HepG2 (cell line): ENCODE data around the gene ATN1. TPM values are rescaled to one million over a fixed set of nuclear protein-coding genes. Genes with fewer than 3 reads are reported as not detected.

Experiments used
- ATAC-seq: fragments of 200-7000 bp; cut with Tn5 transposase; 3 replicates; pipeline ENCODE4 v1.9.1; 2020; ENCODE audit warnings: mild to moderate bottlenecking, moderate library complexity
- BruUV-seq: library from RNA; stranded (reverse); fragments of 400-500 nt; replicated peaks from 2 replicates; lab custom pipeline; 2021; lab: Mats Ljungman, UMichigan
- CTCF ChIA-PET: fragments of 300-600 bp; formaldehyde crosslinking; extraction: SDS; loops from one replicate; lab custom pipeline; 2021; ENCODE audit warnings: low total read pairs, inconsistent platforms, low intra/inter-chr PET ratio; lab: Yijun Ruan, JAX
- POLR2A ChIA-PET: fragments of 350-600 bp; sonication (Branson Sonifier 250); formaldehyde crosslinking; loops from one replicate; lab custom pipeline; 2020; ENCODE audit warnings: antibody characterized with exemption, inconsistent platforms; lab: Yijun Ruan, JAX
- DNase-seq: peaks from one replicate; pipeline ENCODE4 v3.0.0-alpha.2; 2015; ENCODE audit warnings: low spot score
- FAIRE-seq: peaks from 3 replicates; lab custom pipeline; 2011; peaks lifted over from hg19 to GRCh38; lab: Jason Lieb, UNC
- H2AFZ ChIP-seq: one replicate; pipeline ENCODE4 v1.6.1; 2011; ENCODE audit warnings: low read length, inconsistent platforms
- H3K27ac ChIP-seq: fragments of 300-600 bp; 3 replicates; pipeline ENCODE4 v1.8.0; 2011; ENCODE audit warnings: mixed run types, mild to moderate bottlenecking, mixed read lengths, low read length, inconsistent platforms; ENCODE audit not compliant: insufficient read depth; ENCODE audit errors: extremely low read length
- H3K27me3 ChIP-seq, 2 experiments: fragments of 200-600 bp in 1 of 2; 2 replicates in 1 of 2; 3 replicates in 1 of 2; pipeline versions ENCODE4 v1.6.0 to v1.8.0; 2011; ENCODE audit warnings: low read length in 2 of 2, mild to moderate bottlenecking in 2 of 2, moderate library complexity in 2 of 2, inconsistent platforms in 1 of 2; ENCODE audit not compliant: insufficient read depth in 2 of 2, control insufficient read depth in 1 of 2
- H3K36me3 ChIP-seq, 2 experiments: fragments of 200-600 bp in 1 of 2; replicated peaks in 1 of 2; 2 replicates in 1 of 2; 3 replicates in 1 of 2; pipeline versions ENCODE4 v1.5.1 to v1.8.0; 2011; ENCODE audit warnings: low read length in 2 of 2, inconsistent platforms in 1 of 2; ENCODE audit not compliant: insufficient read depth in 2 of 2, control insufficient read depth in 1 of 2
- H3K4me1 ChIP-seq: 2 replicates; pipeline ENCODE4 v1.5.1; 2012; ENCODE audit warnings: low read length, inconsistent platforms; ENCODE audit not compliant: insufficient read depth
- H3K4me2 ChIP-seq: 2 replicates; pipeline ENCODE4 v1.6.0; 2011; ENCODE audit warnings: low read depth, low read length, inconsistent platforms
- H3K4me3 ChIP-seq, 3 experiments: fragments of 200-600 bp in 1 of 3; sonication (generic), shearing (Covaris generic) in 1 of 3; replicated peaks in 1 of 3; 2 replicates each; pipeline ENCODE4 v1.5.1; 2011 to 2016; ENCODE audit warnings: low read length in 3 of 3, inconsistent platforms in 2 of 3, low read depth in 2 of 3, mild to moderate bottlenecking in 2 of 3, control low read depth in 1 of 3, mixed read lengths in 1 of 3; ENCODE audit not compliant: insufficient read depth in 1 of 3
- H3K79me2 ChIP-seq: one replicate; pipeline ENCODE4 v1.6.1; 2011; ENCODE audit warnings: low read length, inconsistent platforms; ENCODE audit not compliant: insufficient read depth
- H3K9ac ChIP-seq: 2 replicates; pipeline ENCODE4 v1.6.0; 2011; ENCODE audit warnings: mild to moderate bottlenecking, low read depth, low read length, inconsistent platforms; ENCODE audit not compliant: insufficient read depth
- H3K9me3 ChIP-seq: 2 replicates; pipeline ENCODE4 v1.5.1; 2012; ENCODE audit warnings: mild to moderate bottlenecking, low read length
- H4K20me1 ChIP-seq: 2 replicates; pipeline ENCODE4 v1.6.0; 2011; ENCODE audit warnings: inconsistent platforms, mild to moderate bottlenecking, low read length, moderate library complexity; ENCODE audit not compliant: insufficient read depth
- MLLT10 ChIP-seq: sonication (generic); formaldehyde crosslinking; IDR thresholded peaks from 2 replicates; pipeline ENCODE4 v1.4.0; 2020; ENCODE audit warnings: missing genetic modification reagents
- RELA ChIP-seq: sonication (generic); formaldehyde crosslinking; IDR thresholded peaks from 2 replicates; pipeline ENCODE4 v1.4.0; 2020; ENCODE audit warnings: missing genetic modification reagents
- TFAP4 ChIP-seq: sonication (generic); IDR thresholded peaks from 2 replicates; pipeline ENCODE4 v1.6.1; 2016; ENCODE audit warnings: low read depth, borderline replicate concordance
- TP53 ChIP-seq: sonication (generic); formaldehyde crosslinking; conservative IDR thresholded peaks from 2 replicates; pipeline ENCODE4 v1.4.0; 2020; ENCODE audit warnings: missing genetic modification reagents
- ZFP90 ChIP-seq: sonication (generic); formaldehyde crosslinking; IDR thresholded peaks from 2 replicates; pipeline ENCODE4 v1.8.0; 2022; ENCODE audit warnings: missing genetic modification reagents, mild to moderate bottlenecking, inconsistent platforms, borderline replicate concordance
- ZNF30 ChIP-seq: sonication (generic); formaldehyde crosslinking; IDR thresholded peaks from 2 replicates; pipeline ENCODE4 v1.5.0; 2020; ENCODE audit warnings: mild to moderate bottlenecking, missing genetic modification reagents
- ZNF670 ChIP-seq: sonication (generic); formaldehyde crosslinking; IDR thresholded peaks from 2 replicates; pipeline ENCODE4 v1.8.0; 2022; ENCODE audit warnings: mild to moderate bottlenecking, missing genetic modification reagents, borderline replicate concordance
- ZNF788 ChIP-seq: sonication (generic); formaldehyde crosslinking; IDR thresholded peaks from 2 replicates; pipeline ENCODE4 v1.5.0; 2020; ENCODE audit warnings: mild to moderate bottlenecking, missing genetic modification reagents, borderline replicate concordance
- ZSCAN31 ChIP-seq: sonication (generic); formaldehyde crosslinking; IDR thresholded peaks from 2 replicates; pipeline ENCODE4 v1.5.0; 2020; ENCODE audit warnings: low read depth, mild to moderate bottlenecking, missing genetic modification reagents
- ZSCAN9 ChIP-seq: IDR thresholded peaks from 2 replicates; pipeline ENCODE4 v1.6.1; 2016; ENCODE audit warnings: borderline replicate concordance
- WGBS: methylation state at CpG from one replicate; pipeline ENCODE4 v1.1.6; 2017; ENCODE audit warnings: low lambda C conversion rate; 5-methylcytosine and 5-hydroxymethylcytosine counted together
- in situ Hi-C: cut with HindIII; loops from 2 replicates; pipeline ENCODE4 v1.10.0; 2017; ENCODE audit warnings: low pct_unique_long_range_greater_than_20kb; ENCODE audit not compliant: extremely low pct_ligation_motif_present
- intact Hi-C: fragments of 100-400 bp; cut with micrococcal nuclease; formaldehyde crosslinking; loops from one replicate; pipeline ENCODE4 v1.10.0; 2022; ENCODE audit not compliant: unreplicated experiment
- polyA plus RNA-seq, 8 experiments: library from polyadenylated mRNA; depleted of rRNA in 3 of 8; stranded (reverse) in 7 of 8; unstranded in 1 of 8; fragments of >200 nt; fragmentation: Illumina TruSeq in 4 of 8; extraction: Trizol in 4 of 8; gene quantifications; 2 replicates each; pipeline versions ENCODE4 v1.2.1 to v1.2.3, GENCODE V29; 2011 to 2016; ENCODE audit warnings: low read depth in 4 of 8, missing spikeins in 1 of 8, mixed read lengths in 1 of 8; ENCODE audit not compliant: insufficient read depth in 1 of 8
- total RNA-seq, 5 experiments: library from RNA; depleted of rRNA; stranded (reverse); fragments of >200 nt; fragmentation: Illumina TruSeq; extraction: Trizol; gene quantifications; 2 replicates each; pipeline ENCODE4 v1.2.3, GENCODE V29; 2016; ENCODE audit warnings: low read depth in 1 of 5
- TF ChIP-seq, protein P1 (sequence below): IDR thresholded peaks from 2 replicates; pipeline ENCODE4 v1.6.1; 2016; ENCODE audit warnings: missing compliant biosample characterization, missing genetic modification reagents, borderline replicate concordance

Gene ATN1
- total and polyA plus RNA-seq, 2 of the 13 experiments (the other 11 are each of a cell fraction or from before 2014, with no cell fraction given): 2.1 to 8.6 TPM

- Histone ChIP-seq H3K4me3 (no peak within 1 kb of the TSS), H3K27ac (no peak within 1 kb of the TSS), H3K27me3 (no peaks in the 10 kb centered on the region), H3K79me2 (no peaks in the 10 kb centered on the region), H2AFZ (no peak within 1 kb of the TSS), H3K36me3 (no peaks in the 10 kb centered on the region; a peak in 1 of 5 replicates), H3K9me3 (no peaks in the 10 kb centered on the region), H3K9ac (no peak within 1 kb of the TSS), H4K20me1 (no peaks in the 10 kb centered on the region), H3K4me1 (peaks cover 18% of the 10 kb centered on the region), H3K4me2 (no peak within 1 kb of the TSS)
- in situ Hi-C loops: no loop called here
- ATAC-seq (no peak), DNase-seq (no peak), FAIRE-seq (no peak)
- CTCF ChIA-PET: interaction anchor here (0.7 kb wide), 1 partner anchor 82 kb away, joined by 3 read pairs; no protein-coding TSS in a partner anchor
- intact Hi-C loops: no loop called here
- POLR2A ChIA-PET: no interaction called here
- WGBS: 92% methylated on average over 17 of the region's 25 CpGs
- TF ChIP-seq ZNF788 (CRISPR knock-in tag): no peak
- TF ChIP-seq TFAP4: no peak
- TF ChIP-seq ZSCAN9 (CRISPR knock-in tag): no peak
- no peak for TF ChIP-seq RELA
- TF ChIP-seq TP53 (CRISPR knock-in tag): no peak
- BruUV-seq: no TSS peak
Observed at GRCh38 chr12:6950811-6951540, 23.2 kb downstream of the ATN1 start, which contains the start of gene PTPN6. Gene PTPN6 (plus strand): TSS chr12:6951356. CDS start chr12:6951513, 157 bp downstream.

DNA sequence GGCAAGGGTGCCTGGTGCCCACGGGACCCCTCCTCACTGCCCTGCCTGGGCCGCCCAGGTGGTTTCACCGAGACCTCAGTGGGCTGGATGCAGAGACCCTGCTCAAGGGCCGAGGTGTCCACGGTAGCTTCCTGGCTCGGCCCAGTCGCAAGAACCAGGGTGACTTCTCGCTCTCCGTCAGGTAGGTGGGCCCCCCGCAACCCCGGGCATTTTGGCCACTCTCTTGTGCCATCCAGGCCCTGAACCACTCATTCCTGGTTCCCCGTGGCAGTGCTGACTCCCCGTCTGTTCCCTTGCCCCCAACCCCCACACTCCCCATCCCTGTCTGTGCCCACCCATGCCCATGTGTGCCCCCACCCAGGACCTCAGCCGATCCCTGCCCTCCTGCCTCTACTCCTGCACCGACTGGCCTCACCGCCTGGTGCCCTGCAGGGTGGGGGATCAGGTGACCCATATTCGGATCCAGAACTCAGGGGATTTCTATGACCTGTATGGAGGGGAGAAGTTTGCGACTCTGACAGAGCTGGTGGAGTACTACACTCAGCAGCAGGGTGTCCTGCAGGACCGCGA, 23.9 kb downstream of the ATN1 start:
- Histone ChIP-seq H3K4me1 (peaks cover 16% of the 10 kb centered on the region), H3K9me3 (no peaks in the 10 kb centered on the region), H3K27ac (no peak overlapping the region), H3K79me2 (no peaks in the 10 kb centered on the region), H3K4me2 (no peak overlapping the region), H4K20me1 (no peaks in the 10 kb centered on the region), H3K9ac (no peak overlapping the region), H3K36me3 (no peaks in the 10 kb centered on the region; a peak in 1 of 5 replicates), H3K27me3 (no peaks in the 10 kb centered on the region), H2AFZ (no peak overlapping the region), H3K4me3 (no peak overlapping the region)
- 91% methylated on average over 7 of the region's 20 CpGs for WGBS
- DNase-seq (no peak), FAIRE-seq (no peak), ATAC-seq (no peak)
- intact Hi-C loops: no loop called here
- ChIA-PET POLR2A (no interaction called here), CTCF (no interaction called here)
- BruUV-seq: no TSS peak
- in situ Hi-C loops: no loop called here
- TF ChIP-seq ZNF670 (no peak), ZSCAN31 (no peak), ZFP90 (no peak), MLLT10 (no peak), ZNF30 (CRISPR knock-in tag) (no peak)
- TF ChIP-seq, protein P1, sequence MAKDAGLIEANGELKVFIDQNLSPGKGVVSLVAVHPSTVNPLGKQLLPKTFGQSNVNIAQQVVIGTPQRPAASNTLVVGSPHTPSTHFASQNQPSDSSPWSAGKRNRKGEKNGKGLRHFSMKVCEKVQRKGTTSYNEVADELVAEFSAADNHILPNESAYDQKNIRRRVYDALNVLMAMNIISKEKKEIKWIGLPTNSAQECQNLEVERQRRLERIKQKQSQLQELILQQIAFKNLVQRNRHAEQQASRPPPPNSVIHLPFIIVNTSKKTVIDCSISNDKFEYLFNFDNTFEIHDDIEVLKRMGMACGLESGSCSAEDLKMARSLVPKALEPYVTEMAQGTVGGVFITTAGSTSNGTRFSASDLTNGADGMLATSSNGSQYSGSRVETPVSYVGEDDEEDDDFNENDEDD: no peak
